Upper lobe of right lung (tissue), 1 donor: ENCODE measurements around the gene EVA1A. TPM values are rescaled to one million over a fixed set of nuclear protein-coding genes. Genes with fewer than 3 reads are reported as not detected.

Experiments
- ATAC-seq: fragments of 200-7000 bp; cut with Tn5 transposase; one replicate; pipeline ENCODE4 v1.9.1; 2020; ENCODE audit warnings: mild to moderate bottlenecking, moderate library complexity
- DNase-seq: peaks from one replicate; pipeline ENCODE4 v3.0.0-alpha.2; 2020
- H3K27ac ChIP-seq: fragments of 200-600 bp; one replicate; pipeline ENCODE4 v1.8.0; 2022
- H3K27me3 ChIP-seq: fragments of 200-600 bp; one replicate; pipeline ENCODE4 v1.8.0; 2022; ENCODE audit warnings: mild to moderate bottlenecking
- H3K36me3 ChIP-seq: fragments of 200-600 bp; one replicate; pipeline ENCODE4 v1.8.0; 2022
- H3K4me1 ChIP-seq: fragments of 200-600 bp; one replicate; pipeline ENCODE4 v1.8.0; 2022
- H3K4me3 ChIP-seq: fragments of 200-600 bp; one replicate; pipeline ENCODE4 v1.8.0; 2022; ENCODE audit warnings: mild to moderate bottlenecking
- H3K9me3 ChIP-seq: fragments of 200-600 bp; one replicate; pipeline ENCODE4 v1.8.0; 2022
- intact Hi-C: fragments of 100-400 bp; cut with DNase I; formaldehyde crosslinking; loops from one replicate; pipeline ENCODE4 v1.11.0; 2022
- total RNA-seq: library from RNA; stranded (reverse); fragmentation: NEBNext Ultra II Directional; extraction: Animal tissue kit (Norgen Biotek cat#: 25700); gene quantifications from one replicate; pipeline ENCODE4 v1.2.1, GENCODE V29; 2021
- TF ChIP-seq, protein P1 (sequence below): fragments of 200-600 bp; IDR thresholded peaks from one replicate; pipeline ENCODE4 v1.8.0; 2022; ENCODE audit warnings: antibody characterized with exemption
- donor health status: DM: no; HTN: yes; CAD: no; lungs with severe emphysema.

EVA1A gene
- total RNA-seq, 1 donor from 2014 or later: 41.9 TPM

DNA sequence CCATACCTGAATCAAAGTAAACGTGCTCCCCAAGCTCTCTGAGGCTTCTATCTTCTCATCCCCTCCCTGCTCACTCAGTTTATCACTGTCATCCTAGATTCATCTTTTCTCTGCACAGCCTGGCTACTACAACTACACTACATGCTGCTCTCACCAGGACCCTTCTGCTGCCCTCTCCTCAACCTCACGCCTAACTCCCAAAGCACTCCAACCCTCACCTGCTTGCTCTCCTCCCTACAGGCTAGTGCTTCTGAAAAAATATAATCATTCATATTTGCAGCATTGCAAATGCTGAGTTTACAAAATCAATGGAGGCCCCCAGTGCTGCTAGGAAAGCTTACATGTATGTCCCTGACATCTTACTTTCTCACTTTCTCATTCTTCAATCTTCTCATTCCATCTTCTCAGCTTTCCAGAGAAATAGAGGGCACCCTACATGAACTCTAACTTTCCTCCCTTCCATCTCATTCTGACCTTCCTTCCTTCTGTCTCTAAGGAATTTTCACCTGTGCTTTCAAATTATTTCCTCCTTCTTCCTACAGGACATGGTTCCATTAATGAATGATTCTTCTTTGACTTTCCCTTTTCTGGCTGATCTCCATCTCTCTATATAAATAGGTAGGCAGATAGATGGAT lies 36.3 kb downstream of the EVA1A start:
- Histone ChIP-seq H3K36me3 (no peaks in the 10 kb centered on the region), H3K9me3 (no peaks in the 10 kb centered on the region), H3K4me1 (no peaks in the 10 kb centered on the region), H3K4me3 (no peak overlapping the region), H3K27me3 (no peaks in the 10 kb centered on the region), H3K27ac (no peak overlapping the region)
- intact Hi-C loops: no loop called here
- ATAC-seq (no peak), DNase-seq (no peak)
- TF ChIP-seq, protein P1, sequence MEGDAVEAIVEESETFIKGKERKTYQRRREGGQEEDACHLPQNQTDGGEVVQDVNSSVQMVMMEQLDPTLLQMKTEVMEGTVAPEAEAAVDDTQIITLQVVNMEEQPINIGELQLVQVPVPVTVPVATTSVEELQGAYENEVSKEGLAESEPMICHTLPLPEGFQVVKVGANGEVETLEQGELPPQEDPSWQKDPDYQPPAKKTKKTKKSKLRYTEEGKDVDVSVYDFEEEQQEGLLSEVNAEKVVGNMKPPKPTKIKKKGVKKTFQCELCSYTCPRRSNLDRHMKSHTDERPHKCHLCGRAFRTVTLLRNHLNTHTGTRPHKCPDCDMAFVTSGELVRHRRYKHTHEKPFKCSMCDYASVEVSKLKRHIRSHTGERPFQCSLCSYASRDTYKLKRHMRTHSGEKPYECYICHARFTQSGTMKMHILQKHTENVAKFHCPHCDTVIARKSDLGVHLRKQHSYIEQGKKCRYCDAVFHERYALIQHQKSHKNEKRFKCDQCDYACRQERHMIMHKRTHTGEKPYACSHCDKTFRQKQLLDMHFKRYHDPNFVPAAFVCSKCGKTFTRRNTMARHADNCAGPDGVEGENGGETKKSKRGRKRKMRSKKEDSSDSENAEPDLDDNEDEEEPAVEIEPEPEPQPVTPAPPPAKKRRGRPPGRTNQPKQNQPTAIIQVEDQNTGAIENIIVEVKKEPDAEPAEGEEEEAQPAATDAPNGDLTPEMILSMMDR: no peak

DNA sequence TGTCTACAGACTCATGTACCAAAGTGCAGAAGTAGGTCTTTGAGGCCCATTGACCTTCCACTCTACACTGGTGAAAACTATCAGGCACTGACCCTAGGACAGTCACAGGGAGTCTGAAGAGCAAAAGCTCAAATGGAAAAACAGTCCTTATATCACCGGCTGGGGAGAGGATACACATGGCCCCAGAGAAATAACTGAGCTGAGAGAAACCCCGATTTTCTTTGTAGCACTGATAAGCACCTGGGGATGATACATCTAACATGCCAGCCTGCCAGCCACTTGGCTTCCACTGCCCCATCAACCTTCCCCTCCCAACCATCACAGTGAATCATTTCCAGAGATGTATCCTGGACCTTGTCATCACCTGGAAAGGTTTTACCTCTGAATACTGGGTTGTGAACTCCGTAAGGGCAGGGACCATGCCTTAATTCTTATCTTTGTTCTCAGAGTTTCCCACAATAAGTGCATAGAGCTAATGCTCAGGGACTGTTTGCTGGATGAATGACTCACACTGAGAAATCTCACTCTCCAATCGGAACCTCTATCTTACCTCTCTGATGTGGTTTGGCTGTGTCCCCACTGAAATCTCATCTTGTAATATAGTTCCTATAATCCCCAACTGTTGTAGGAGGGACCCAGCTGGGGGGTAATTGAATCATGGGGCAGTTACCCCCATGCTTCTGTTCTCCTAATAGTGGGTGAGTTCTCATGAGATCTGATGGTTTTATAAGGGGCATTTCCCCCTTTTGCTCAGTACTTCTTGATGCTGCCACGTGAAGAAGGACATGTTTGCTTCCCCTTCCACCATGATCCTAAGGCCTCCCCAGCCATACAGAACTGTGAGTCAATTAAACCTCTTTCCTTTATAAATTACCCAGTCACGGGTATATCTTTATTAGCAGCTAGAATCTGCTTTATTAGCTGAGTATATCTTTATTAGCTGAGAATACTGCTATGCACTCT lies 37.1 kb downstream of the EVA1A start:
- intact Hi-C loops: no loop called here
- H3K4me1 ChIP-seq: no peaks in the 10 kb centered on the region
- no peak overlapping the region for H3K4me3 ChIP-seq
- DNase-seq (no peak), ATAC-seq (peak; percentile 61)
- no peak overlapping the region for H3K27ac ChIP-seq
- TF ChIP-seq, protein P1: no peak
- H3K36me3 ChIP-seq: no peaks in the 10 kb centered on the region
- no peaks in the 10 kb centered on the region for H3K27me3 ChIP-seq
- no peaks in the 10 kb centered on the region for H3K9me3 ChIP-seq

DNA sequence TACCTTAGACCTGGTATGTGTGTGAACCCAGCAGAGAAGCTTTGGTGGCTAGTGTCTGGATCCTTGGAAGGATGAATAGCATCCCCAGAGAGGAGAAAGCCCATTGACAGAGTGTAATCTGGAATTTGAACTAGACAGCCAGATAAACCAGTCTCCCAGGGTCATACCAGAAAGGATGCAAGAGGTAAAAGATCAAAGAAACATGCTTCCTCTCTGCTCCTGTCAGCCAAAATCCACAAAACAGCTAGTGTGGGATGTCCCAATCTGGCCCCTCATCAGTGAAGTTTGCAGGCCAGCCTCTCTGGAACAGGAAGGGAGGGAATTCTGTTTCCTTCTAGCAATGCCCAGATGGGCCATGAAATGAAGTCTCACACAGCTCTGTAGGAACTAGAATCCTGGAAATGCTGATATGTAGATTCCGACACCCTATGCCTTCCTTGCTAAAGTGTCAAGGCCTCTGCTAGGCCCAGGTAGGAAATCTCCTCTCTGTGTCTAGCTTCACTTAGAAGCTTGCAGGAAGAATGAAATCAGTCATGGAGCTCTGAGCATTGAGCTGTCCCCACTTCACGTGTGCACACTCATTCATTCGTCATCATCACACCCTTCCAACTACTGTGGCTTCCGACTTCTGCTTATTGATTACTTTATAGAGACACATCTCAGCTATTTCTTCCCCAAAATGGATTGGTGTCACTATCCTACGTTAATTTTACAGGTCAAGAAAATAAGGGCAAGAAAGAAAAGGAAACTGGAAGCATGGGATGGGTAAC lies 38.0 kb downstream of the EVA1A start:
- DNase-seq: no peak
- H3K36me3 ChIP-seq: no peaks in the 10 kb centered on the region
- H3K4me3 ChIP-seq: no peak overlapping the region
- H3K9me3 ChIP-seq: no peaks in the 10 kb centered on the region
- H3K27me3 ChIP-seq: no peaks in the 10 kb centered on the region
- TF ChIP-seq, protein P1: no peak
- H3K4me1 ChIP-seq: no peaks in the 10 kb centered on the region
- ATAC-seq: no peak
- intact Hi-C loops: no loop called here
- no peak overlapping the region for H3K27ac ChIP-seq

DNA sequence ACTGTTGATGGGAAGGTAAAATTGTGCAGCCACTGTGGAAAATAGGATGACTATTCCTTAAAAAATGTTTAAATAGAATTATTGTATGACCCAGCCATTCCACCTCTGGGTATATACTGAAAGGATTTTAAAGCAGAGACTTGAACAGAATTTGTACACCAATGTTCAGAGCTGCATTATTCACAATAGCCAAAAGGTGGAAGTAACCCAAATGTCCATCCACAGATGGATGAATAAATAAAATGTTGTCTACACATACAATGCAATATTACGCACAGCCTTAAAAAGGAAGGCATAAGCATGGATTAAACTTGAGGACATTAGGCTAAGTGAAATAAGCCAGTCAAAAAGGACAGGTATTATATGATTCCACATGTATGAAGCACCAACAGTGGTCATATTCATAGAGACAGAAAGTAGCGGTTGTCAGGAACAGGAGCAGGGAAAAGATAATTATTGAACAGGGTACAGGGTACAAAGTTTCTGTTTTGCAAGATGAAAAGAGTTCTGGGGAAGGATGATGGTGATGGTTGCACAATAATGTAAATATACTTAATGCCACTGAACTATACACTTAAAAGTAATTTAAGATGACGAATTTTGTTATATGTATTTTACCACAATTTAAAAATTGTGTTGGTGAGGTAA lies 39.4 kb downstream of the EVA1A start:
- no peak overlapping the region for H3K27ac ChIP-seq
- H3K36me3 ChIP-seq: no peaks in the 10 kb centered on the region
- no peaks in the 10 kb centered on the region for H3K4me1 ChIP-seq
- no peak for DNase-seq
- H3K4me3 ChIP-seq: no peak overlapping the region
- intact Hi-C loops: no loop called here
- H3K27me3 ChIP-seq: no peaks in the 10 kb centered on the region
- H3K9me3 ChIP-seq: no peaks in the 10 kb centered on the region
- TF ChIP-seq, protein P1: no peak
- ATAC-seq: no peak

DNA sequence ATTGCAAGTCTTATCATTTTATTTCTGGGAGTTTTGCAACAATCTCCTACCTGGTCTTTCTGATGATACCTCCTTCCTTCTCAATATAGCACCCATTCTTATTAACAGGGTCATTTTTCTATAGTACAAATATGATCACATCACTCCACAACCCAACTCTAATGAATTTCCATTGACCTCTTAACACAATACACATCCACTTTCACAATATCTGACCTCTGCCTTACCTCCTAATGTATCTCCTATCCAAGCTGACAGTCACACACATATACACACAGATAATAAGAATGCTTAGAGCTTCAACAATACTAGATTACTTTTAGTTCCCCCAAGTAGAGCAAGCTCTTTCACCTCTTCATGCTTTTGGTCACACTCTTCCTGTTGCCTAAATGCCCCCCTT lies 40.9 kb downstream of the EVA1A start:
- TF ChIP-seq, protein P1: no peak
- Histone ChIP-seq H3K27ac (no peak overlapping the region), H3K4me3 (no peak overlapping the region), H3K9me3 (no peaks in the 10 kb centered on the region), H3K36me3 (no peaks in the 10 kb centered on the region), H3K27me3 (no peaks in the 10 kb centered on the region), H3K4me1 (no peaks in the 10 kb centered on the region)
- intact Hi-C loops: no loop called here
- no peak for ATAC-seq
- no peak for DNase-seq
